RWPE2 (cell line): Measurements from ENCODE around the gene HSP90AA1.

Experiments
- ATAC-seq: fragments of 200-7000 bp; cut with Tn5 transposase; 3 replicates; pipeline ENCODE4 v1.9.1; 2021; ENCODE audit warnings: low read depth
- DNase-seq: peaks from one replicate; pipeline ENCODE4 v3.0.0-alpha.2; 2020; ENCODE audit warnings: low spot score
- H3K27ac ChIP-seq: fragments of 450-650 bp; 2 replicates; pipeline ENCODE4 v1.5.1; 2017; ENCODE audit warnings: mild to moderate bottlenecking; ENCODE audit not compliant: poor library complexity, severe bottlenecking
- H3K27me3 ChIP-seq: fragments of 250-450 bp; sonication (Bioruptor Pico); 2 replicates; pipeline ENCODE4 v1.5.1; 2021; ENCODE audit warnings: mild to moderate bottlenecking, moderate library complexity; ENCODE audit not compliant: insufficient read depth, poor library complexity, severe bottlenecking
- H3K36me3 ChIP-seq: fragments of 250-450 bp; sonication (Bioruptor Pico); 2 replicates; pipeline ENCODE4 v1.5.1; 2020; ENCODE audit warnings: low read depth, mild to moderate bottlenecking, moderate library complexity
- H3K4me1 ChIP-seq: fragments of 250-450 bp; sonication (Bioruptor Pico); 2 replicates; pipeline ENCODE4 v1.5.1; 2021; ENCODE audit warnings: mild to moderate bottlenecking, moderate library complexity; ENCODE audit not compliant: insufficient read depth, poor library complexity, severe bottlenecking
- H3K4me3 ChIP-seq: fragments of 250-450 bp; sonication (Bioruptor Pico); 2 replicates; pipeline ENCODE4 v1.5.1; 2021; ENCODE audit warnings: mild to moderate bottlenecking, moderate library complexity; ENCODE audit not compliant: severe bottlenecking
- H3K9me3 ChIP-seq: fragments of 250-450 bp; sonication (Bioruptor Pico); 2 replicates; pipeline ENCODE4 v1.5.1; 2021; ENCODE audit warnings: mild to moderate bottlenecking, moderate library complexity; ENCODE audit not compliant: severe bottlenecking
- TF ChIP-seq, protein P1 (sequence below): fragments of 450-650 bp; IDR thresholded peaks from one replicate; pipeline ENCODE4 v1.5.1; 2017; ENCODE audit warnings: mild to moderate bottlenecking, moderate library complexity; ENCODE audit not compliant: poor library complexity, severe bottlenecking

Gene HSP90AA1

DNA sequence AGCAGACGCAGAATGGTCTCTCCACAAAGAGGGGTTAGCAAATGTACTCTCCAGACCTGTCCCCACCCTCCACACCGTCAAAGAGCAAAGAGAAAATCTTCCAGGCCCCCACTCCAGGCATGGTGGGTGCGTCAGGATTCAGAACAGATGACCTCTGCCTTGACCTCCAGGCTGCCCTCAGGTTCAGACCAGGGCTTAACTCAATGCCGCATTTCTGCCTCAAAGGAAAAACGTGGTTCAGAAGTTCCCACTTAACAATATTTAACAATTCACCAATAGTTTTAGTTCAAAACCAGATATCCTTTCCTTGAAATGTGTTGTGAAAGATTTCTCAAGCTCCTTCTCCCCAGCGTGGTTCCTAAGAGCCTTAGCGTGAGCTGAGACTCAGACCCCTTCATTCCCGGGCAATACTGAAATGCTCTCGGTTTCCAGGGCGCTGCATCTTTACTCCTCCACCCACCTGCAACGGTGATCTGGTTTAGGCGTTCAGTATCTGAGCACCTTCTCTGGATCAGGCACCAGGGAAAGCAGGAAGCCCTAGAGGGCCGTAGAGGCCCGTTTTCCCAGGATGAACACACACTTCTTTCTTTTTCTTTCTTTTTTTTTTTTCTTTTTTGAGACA lies 22.9 kb downstream of the HSP90AA1 start:
- Histone ChIP-seq H3K4me1 (peaks cover 3% of the 10 kb centered on the region), H3K4me3 (no peak overlapping the region), H3K27ac (no peak overlapping the region), H3K9me3 (peaks cover 2% of the 10 kb centered on the region), H3K36me3 (no peaks in the 10 kb centered on the region), H3K27me3 (no peaks in the 10 kb centered on the region)
- DNase-seq, result no peak
- ATAC-seq, result no peak
- TF ChIP-seq, protein P1, sequence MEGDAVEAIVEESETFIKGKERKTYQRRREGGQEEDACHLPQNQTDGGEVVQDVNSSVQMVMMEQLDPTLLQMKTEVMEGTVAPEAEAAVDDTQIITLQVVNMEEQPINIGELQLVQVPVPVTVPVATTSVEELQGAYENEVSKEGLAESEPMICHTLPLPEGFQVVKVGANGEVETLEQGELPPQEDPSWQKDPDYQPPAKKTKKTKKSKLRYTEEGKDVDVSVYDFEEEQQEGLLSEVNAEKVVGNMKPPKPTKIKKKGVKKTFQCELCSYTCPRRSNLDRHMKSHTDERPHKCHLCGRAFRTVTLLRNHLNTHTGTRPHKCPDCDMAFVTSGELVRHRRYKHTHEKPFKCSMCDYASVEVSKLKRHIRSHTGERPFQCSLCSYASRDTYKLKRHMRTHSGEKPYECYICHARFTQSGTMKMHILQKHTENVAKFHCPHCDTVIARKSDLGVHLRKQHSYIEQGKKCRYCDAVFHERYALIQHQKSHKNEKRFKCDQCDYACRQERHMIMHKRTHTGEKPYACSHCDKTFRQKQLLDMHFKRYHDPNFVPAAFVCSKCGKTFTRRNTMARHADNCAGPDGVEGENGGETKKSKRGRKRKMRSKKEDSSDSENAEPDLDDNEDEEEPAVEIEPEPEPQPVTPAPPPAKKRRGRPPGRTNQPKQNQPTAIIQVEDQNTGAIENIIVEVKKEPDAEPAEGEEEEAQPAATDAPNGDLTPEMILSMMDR, result no peak

- no peak overlapping the region for H3K4me3 ChIP-seq
- H3K4me1 ChIP-seq, result peaks cover 3% of the 10 kb centered on the region
- no peaks in the 10 kb centered on the region for H3K36me3 ChIP-seq
- no peaks in the 10 kb centered on the region for H3K27me3 ChIP-seq
- TF ChIP-seq, protein P1, result peak; percentile 78
- peak; percentile 84 for DNase-seq
- peak; percentile 97 for ATAC-seq
- no peak overlapping the region for H3K27ac ChIP-seq
- H3K9me3 ChIP-seq, result peaks cover 1% of the 10 kb centered on the region
Measured at GRCh38 chr14:102063109-102063807, 23.6 kb downstream of the HSP90AA1 start.

DNA sequence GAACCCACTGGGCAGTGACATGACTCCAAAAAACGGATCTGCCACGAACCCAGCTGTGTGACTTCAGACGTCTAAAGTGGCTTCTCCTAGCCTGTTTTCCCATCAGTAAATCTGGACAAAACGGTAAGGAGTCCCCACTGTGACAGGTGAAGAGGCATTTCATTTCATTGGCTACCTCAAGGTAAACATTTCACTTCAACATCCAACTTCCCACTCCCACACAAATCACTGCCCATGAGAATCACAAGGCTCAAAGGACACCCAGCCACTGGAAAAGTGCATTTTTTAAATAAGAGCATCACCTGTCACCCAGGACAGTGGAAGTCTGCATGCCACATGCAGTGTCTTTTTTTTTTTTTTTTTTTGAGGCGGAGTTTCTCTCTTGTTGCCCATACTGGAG lies 27.9 kb downstream of the HSP90AA1 start:
- no peak for ATAC-seq
- no peak for DNase-seq
- peaks cover 10% of the 10 kb centered on the region for H3K4me1 ChIP-seq
- H3K9me3 ChIP-seq, result no peaks in the 10 kb centered on the region
- no peak overlapping the region for H3K27ac ChIP-seq
- TF ChIP-seq, protein P1, result no peak
- H3K36me3 ChIP-seq, result no peaks in the 10 kb centered on the region
- H3K4me3 ChIP-seq, result no peak overlapping the region
- no peaks in the 10 kb centered on the region for H3K27me3 ChIP-seq

GRCh38 chr14:102058146-102058545 lies 28.7 kb downstream of the HSP90AA1 start:
- no peak overlapping the region for H3K4me3 ChIP-seq
- no peaks in the 10 kb centered on the region for H3K27me3 ChIP-seq
- ATAC-seq, result no peak
- H3K4me1 ChIP-seq, result peaks cover 7% of the 10 kb centered on the region
- TF ChIP-seq, protein P1, result no peak
- no peaks in the 10 kb centered on the region for H3K9me3 ChIP-seq
- no peak overlapping the region for H3K27ac ChIP-seq
- DNase-seq, result no peak
- H3K36me3 ChIP-seq, result no peaks in the 10 kb centered on the region
